ENCODE measurements around the gene JAG1.

GRCh38 chr20:10660661-10661060 is 13.1 kb downstream of the JAG1 start:
- TF ChIP-seq EP300 (IDR thresholded peaks at IDR 0.05) (no peak), CTCF (IDR thresholded peaks at IDR 0.05) (no peak), POLR2A (IDR thresholded peaks at IDR 0.05; ENCODE audit: low read depth) (no peak), POLR2AphosphoS5 (IDR thresholded peaks at IDR 0.05) (no peak)

Data from esophagus muscularis mucosa (tissue), 4 donors.